Measurements from ENCODE around the gene NTHL1. TPM values are rescaled to one million over a fixed set of nuclear protein-coding genes. Genes with fewer than 3 reads are reported as not detected.

Gene NTHL1
- total RNA-seq = 19.2 and 23.6 TPM in 2 replicates

DNA sequence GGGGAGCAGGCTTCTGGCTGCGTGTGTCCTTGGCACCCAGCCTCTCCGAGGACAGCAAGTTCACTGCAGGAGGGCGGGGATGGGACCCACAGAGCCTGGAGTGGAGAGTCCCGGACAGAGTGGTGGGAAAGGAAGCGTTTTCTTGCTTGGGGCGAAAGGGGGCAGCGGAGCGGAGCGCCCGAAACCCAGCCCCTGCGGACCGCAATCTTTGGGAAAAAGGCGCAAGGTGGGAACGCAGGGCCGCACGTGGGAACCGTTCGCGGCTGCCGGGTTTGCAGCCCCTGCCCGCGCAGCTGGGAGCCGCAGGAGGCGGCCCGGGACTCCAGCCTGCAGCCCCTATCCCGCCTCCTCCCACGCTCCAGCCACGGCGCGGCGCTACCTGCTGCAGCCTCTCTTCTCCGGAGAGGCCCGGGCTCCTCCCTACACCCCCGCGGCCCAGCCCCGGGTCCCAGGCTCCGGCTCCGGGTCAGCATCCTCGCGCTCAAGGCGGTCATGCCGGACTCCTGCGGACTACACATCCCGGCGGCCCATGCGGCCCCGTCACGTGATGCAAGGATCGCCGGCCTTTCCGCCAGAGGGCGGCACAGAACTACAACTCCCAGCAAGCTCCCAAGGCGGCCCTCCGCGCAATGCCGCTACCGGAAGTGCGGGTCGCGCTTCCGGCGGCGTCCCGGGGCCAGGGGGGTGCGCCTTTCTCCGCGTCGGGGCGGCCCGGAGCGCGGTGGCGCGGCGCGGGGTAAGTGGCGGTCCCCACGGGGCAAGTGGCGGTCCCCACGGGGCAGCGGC is at the start of gene NTHL1, which contains the start of gene TSC2:
TSS of gene NTHL1 (minus strand) at position 505 of the 786 bp plus-strand sequence. CDS start at position 494, 11 bp downstream.
TSS of gene TSC2 (plus strand) at position 656 of the 786 bp plus-strand sequence. CDS start 631 bp downstream, outside the sequence.

GRCh38 chr16:2026461-2027023 is 21.1 kb downstream of the NTHL1 start, which contains the start of gene NHERF2:
NHERF2 (plus strand) TSS chr16:2026902; CDS start chr16:2027006, 104 bp downstream.

DNA sequence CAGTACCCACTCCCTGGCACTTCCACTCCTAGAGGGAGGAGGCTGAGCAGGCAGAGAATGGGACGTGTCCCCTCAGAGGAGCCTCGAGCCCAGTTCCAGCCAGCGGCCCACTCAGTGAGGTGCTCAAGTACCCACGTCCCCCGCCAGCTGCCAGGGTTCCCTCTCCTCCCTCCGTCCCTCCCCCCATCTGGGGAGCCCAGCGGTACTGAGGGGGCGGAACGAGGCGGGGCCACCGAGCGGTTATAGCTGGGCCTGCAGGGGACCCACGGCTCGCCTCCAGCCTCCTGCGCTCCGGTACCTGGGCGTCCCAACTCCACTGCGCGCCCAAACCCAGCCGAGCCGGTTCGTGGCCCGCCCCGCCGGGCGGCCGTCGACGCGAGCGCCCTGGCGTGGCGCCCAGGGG is 28.1 kb downstream of the NTHL1 start, which contains the start of gene NPW:
TSS of gene NPW (plus strand) at position 268 of the 403 bp plus-strand sequence.

GRCh38 chr16:2009791-2010510 is 37.7 kb downstream of the NTHL1 start, which contains the start of gene ZNF598:
ZNF598 (minus strand) TSS chr16:2009821.

Other genes with a start within 250 kb of the NTHL1 start
- 16.1 and 36.5 TPM in 2 replicates for gene HAGH, start 221.0 kb downstream of the NTHL1 start, total RNA-seq
- 32.1 and 32.4 TPM in 2 replicates for gene FAHD1, start 220.6 kb downstream of the NTHL1 start, total RNA-seq
- gene MEIOB, start 175.7 kb downstream of the NTHL1 start, total RNA-seq = 0.34 TPM in 1 of 2 replicates, not detected in the other
- 0.12 and 0.34 TPM in 2 replicates for gene HS3ST6, start 129.4 kb downstream of the NTHL1 start, total RNA-seq
- 8.9 and 9.4 TPM in 2 replicates for gene MSRB1, start 104.6 kb downstream of the NTHL1 start, total RNA-seq
- gene RPL3L, start 93.1 kb downstream of the NTHL1 start, total RNA-seq = not detected in 2 replicates
- 234 and 254 TPM in 2 replicates for gene NDUFB10, start 88.3 kb downstream of the NTHL1 start, total RNA-seq
- 4,233 and 5,666 TPM in 2 replicates for gene RPS2, start 83.0 kb downstream of the NTHL1 start, total RNA-seq
- gene RNF151, start 81.0 kb downstream of the NTHL1 start, total RNA-seq = not detected in 2 replicates
- gene TBL3, start 75.8 kb downstream of the NTHL1 start, total RNA-seq = 27.9 and 35.8 TPM in 2 replicates
- gene NOXO1, start 66.4 kb downstream of the NTHL1 start, total RNA-seq = 2.1 TPM in 1 of 2 replicates, not detected in the other
- 11.4 and 28.1 TPM in 2 replicates for gene GFER, start 63.6 kb downstream of the NTHL1 start, total RNA-seq
- gene SYNGR3, start 57.9 kb downstream of the NTHL1 start, total RNA-seq = 1.3 and 1.4 TPM in 2 replicates
- 31.0 and 49.6 TPM in 2 replicates for gene ZNF598, start 38.0 kb downstream of the NTHL1 start, total RNA-seq
- gene NPW, start 28.0 kb downstream of the NTHL1 start, total RNA-seq = 1.6 and 8.7 TPM in 2 replicates
- 19.3 and 52.7 TPM in 2 replicates for gene NHERF2, start 20.9 kb downstream of the NTHL1 start, total RNA-seq
- 33.6 and 45.9 TPM in 2 replicates for gene TSC2, start 151 bp upstream of the NTHL1 start, total RNA-seq
- gene PKD1, start 88.1 kb upstream of the NTHL1 start, total RNA-seq = 177 and 192 TPM in 2 replicates
- gene RAB26, start 100.8 kb upstream of the NTHL1 start, total RNA-seq = 1.9 TPM in 1 of 2 replicates, not detected in the other
- gene TRAF7, start 107.9 kb upstream of the NTHL1 start, total RNA-seq = 59.3 and 62.7 TPM in 2 replicates
- gene CASKIN1, start 148.8 kb upstream of the NTHL1 start, total RNA-seq = under 0.01 and 1.0 TPM in 2 replicates
- gene MLST8, start 157.6 kb upstream of the NTHL1 start, total RNA-seq = 76.2 and 97.6 TPM in 2 replicates
- gene BRICD5, start 163.0 kb upstream of the NTHL1 start, total RNA-seq = 0.09 and 0.70 TPM in 2 replicates
- gene PGP, start 167.0 kb upstream of the NTHL1 start, total RNA-seq = 9.9 and 15.4 TPM in 2 replicates
- gene E4F1, start 175.8 kb upstream of the NTHL1 start, total RNA-seq = 22.1 and 25.4 TPM in 2 replicates
- 0.26 TPM in 1 of 2 replicates, not detected in the other for gene DNASE1L2, start 188.6 kb upstream of the NTHL1 start, total RNA-seq
- gene ECI1, start 203.8 kb upstream of the NTHL1 start, total RNA-seq = 89.5 and 90.8 TPM in 2 replicates
- gene RNPS1, start 220.3 kb upstream of the NTHL1 start, total RNA-seq = 97.6 and 141 TPM in 2 replicates

All from pericardium fibroblast (primary cell).